HG02571 (cell line): Measurements from ENCODE around the gene ZNF175.
"Not testable (repeated sequence)": the region's sequence is repeated elsewhere in the genome, so short reads cannot be mapped to it uniquely, and the experiment has no call there.

ENCODE experiments used
- ATAC-seq: cut with Tn5 transposase; IDR thresholded peaks from one replicate; pipeline ENCODE4 v1.9.1; 2021; ENCODE audit warnings: mild to moderate bottlenecking, moderate library complexity; ENCODE audit not compliant: unreplicated experiment

ZNF175 gene

GRCh38 chr19:51626675-51627074 lies 55.6 kb downstream of the ZNF175 start:
- ATAC-seq = no peak

GRCh38 chr19:51627491-51628138 lies 56.5 kb downstream of the ZNF175 start:
- ATAC-seq = no peak

GRCh38 chr19:51628153-51628939 lies 57.3 kb downstream of the ZNF175 start:
- ATAC-seq = no peak

- ATAC-seq = not testable (repeated sequence)
Observed at GRCh38 chr19:51630315-51630714, 59.2 kb downstream of the ZNF175 start, which contains the start of gene SIGLEC5. Gene SIGLEC5, minus strand, starts transcription at chr19:51630401. Its CDS starts 66 bp downstream, at chr19:51630335.

GRCh38 chr19:51632126-51632525 lies 61.0 kb downstream of the ZNF175 start:
- no peak for ATAC-seq

GRCh38 chr19:51637362-51637978 lies 66.4 kb downstream of the ZNF175 start:
- ATAC-seq = no peak

- ATAC-seq = no peak
Observed at GRCh38 chr19:51639916-51640315, 68.8 kb downstream of the ZNF175 start.

GRCh38 chr19:51640386-51640785 lies 69.3 kb downstream of the ZNF175 start:
- ATAC-seq = no peak

- ATAC-seq = no peak
Observed at GRCh38 chr19:51641648-51642047, 70.6 kb downstream of the ZNF175 start.
